Heart left ventricle (tissue), 13 donors: ENCODE data around the gene WDR5B.

Source experiments
- POLR2A ChIP-seq, 2 donors: fragments of 450-650 bp; IDR thresholded peaks; one replicate each; pipeline ENCODE4 v1.6.1; 2017; ENCODE audit warnings: antibody characterized with exemption in 2 of 2, mild to moderate bottlenecking in 2 of 2, moderate library complexity in 2 of 2
- TF ChIP-seq, protein P1 (sequence below), 12 donors: fragments of 200-600 bp; sonication (generic) in 4 of 12; IDR thresholded peaks; one replicate each; pipeline versions ENCODE4 v1.5.0 to v1.8.0; 2018 to 2022; ENCODE audit warnings: antibody characterized with exemption in 12 of 12, mild to moderate bottlenecking in 5 of 12
- donor health status: ischemic (EF 13 %, LVEDD 7.1; RV severe dilation, severe dysfunction).
- donor health status: DM: no; HTN: yes; CAD: no.
- donor health status: DM: no; HTN: no; CAD: no.
- donor health status: ischemic (EF 25% LVEDD 6.9; RV normal size, moderate dysfunction).
- donor health status: ischemic (EF 25% LVEDD 5.7; RV mildly dilated, moderate dysfunction).
- donor health status: ischemic (EF 35%, LVEDD 5.7; RV mildly dilated, moderate dysfunction).
- donor health status: nonischemic (EF 11% LVEDD 7.7; RV severe dilation, severe dysfunction).
- donor health status: DM: yes; HTN: yes; CAD: no.
- donor health status: PGD.
- donor health status: ischemic (EF 29% LVEDD 5.4; RV normal size, mild dysfunction).
- donor health status: nonischemic (EF 23%, LVEDD 6.1; RV moderate dilation, normal function).

DNA sequence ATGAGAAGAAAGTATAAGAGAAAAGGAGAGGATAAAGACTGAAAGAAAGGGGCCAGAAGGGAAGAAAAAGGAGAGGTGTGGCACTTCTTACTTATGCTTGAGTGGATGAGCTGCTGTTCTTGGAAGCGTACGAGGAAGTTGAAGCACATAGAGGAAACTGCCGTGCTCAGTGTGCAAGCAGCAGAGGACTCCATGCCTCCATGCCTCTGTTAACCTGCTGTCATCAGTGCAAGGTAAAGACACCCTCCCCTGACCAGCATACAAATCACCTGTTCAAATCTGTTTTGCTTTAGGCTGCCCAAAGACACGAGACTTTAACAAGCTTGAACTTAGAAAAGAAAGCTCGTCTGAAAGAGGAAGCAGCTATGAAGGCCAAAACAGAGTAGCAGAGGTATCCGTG is 6.4 kb downstream of the WDR5B start:
- TF ChIP-seq, protein P1, sequence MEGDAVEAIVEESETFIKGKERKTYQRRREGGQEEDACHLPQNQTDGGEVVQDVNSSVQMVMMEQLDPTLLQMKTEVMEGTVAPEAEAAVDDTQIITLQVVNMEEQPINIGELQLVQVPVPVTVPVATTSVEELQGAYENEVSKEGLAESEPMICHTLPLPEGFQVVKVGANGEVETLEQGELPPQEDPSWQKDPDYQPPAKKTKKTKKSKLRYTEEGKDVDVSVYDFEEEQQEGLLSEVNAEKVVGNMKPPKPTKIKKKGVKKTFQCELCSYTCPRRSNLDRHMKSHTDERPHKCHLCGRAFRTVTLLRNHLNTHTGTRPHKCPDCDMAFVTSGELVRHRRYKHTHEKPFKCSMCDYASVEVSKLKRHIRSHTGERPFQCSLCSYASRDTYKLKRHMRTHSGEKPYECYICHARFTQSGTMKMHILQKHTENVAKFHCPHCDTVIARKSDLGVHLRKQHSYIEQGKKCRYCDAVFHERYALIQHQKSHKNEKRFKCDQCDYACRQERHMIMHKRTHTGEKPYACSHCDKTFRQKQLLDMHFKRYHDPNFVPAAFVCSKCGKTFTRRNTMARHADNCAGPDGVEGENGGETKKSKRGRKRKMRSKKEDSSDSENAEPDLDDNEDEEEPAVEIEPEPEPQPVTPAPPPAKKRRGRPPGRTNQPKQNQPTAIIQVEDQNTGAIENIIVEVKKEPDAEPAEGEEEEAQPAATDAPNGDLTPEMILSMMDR (IDR thresholded peaks at IDR 0.05), result no peak
- TF ChIP-seq POLR2A (IDR thresholded peaks at IDR 0.05), result no peak
